ENCODE data around the gene ORAI2. TPM values are rescaled to one million over a fixed set of nuclear protein-coding genes. Genes with fewer than 3 reads are reported as not detected.

ORAI2 gene
- polyA plus RNA-seq, 1 donor from 2014 or later = 36.3 TPM

DNA sequence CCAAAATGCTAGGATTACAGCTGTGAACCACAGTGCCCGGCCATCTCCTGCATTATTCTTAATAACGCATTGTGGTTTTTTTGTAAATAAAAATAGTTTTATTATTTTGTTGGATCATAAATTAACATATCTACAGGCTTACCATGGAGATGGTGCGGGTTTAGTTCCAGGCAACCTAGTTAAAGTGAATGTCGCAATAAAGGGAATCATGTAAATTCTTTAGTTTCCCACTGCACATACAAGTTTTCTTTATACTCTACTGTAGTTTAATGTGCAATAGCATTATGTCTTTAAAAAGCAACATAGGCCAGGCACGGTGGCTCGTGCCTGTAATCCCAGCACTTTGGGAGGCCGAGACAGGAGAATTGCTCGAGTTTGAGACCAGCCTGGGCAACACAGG is 34.8 kb upstream of the ORAI2 start:
- Histone ChIP-seq H3K27ac (ENCODE audit: low read length) (no peak overlapping the region), H3F3A (ENCODE audit: insufficient read depth, low read length, poor library complexity, severe bottlenecking) (peaks cover 3% of the 10 kb centered on the region), H3K79me2 (replicated peaks; ENCODE audit: insufficient read depth, low read length) (peaks cover 6% of the 10 kb centered on the region), H3K27me3 (ENCODE audit: insufficient read depth, low read depth, low read length) (no peaks in the 10 kb centered on the region), H3K9ac (ENCODE audit: low read length) (no peak overlapping the region), H4K20me1 (ENCODE audit: insufficient read depth) (no peaks in the 10 kb centered on the region), H3K4me2 (ENCODE audit: low read length) (no peak overlapping the region), H3K9me3 (ENCODE audit: low read length) (no peaks in the 10 kb centered on the region), H2AFZ (ENCODE audit: low read depth, low read length) (no peak overlapping the region), H3K9me2 (ENCODE audit: insufficient read depth, low read length) (no peaks in the 10 kb centered on the region), H3K4me3 (ENCODE audit: low read length) (no peak overlapping the region), H3K36me3 (ENCODE audit: insufficient read depth, low read length) (no peaks in the 10 kb centered on the region)
- no peak for TF ChIP-seq SMC3 (conservative IDR thresholded peaks at IDR 0.05; ENCODE audit: poor library complexity)
- no peak for TF ChIP-seq EP300 (conservative IDR thresholded peaks at IDR 0.05; ENCODE audit: poor library complexity, severe bottlenecking)
- TF ChIP-seq REST (IDR thresholded peaks at IDR 0.05; ENCODE audit: borderline replicate concordance) = no peak
- TF ChIP-seq, protein P1, sequence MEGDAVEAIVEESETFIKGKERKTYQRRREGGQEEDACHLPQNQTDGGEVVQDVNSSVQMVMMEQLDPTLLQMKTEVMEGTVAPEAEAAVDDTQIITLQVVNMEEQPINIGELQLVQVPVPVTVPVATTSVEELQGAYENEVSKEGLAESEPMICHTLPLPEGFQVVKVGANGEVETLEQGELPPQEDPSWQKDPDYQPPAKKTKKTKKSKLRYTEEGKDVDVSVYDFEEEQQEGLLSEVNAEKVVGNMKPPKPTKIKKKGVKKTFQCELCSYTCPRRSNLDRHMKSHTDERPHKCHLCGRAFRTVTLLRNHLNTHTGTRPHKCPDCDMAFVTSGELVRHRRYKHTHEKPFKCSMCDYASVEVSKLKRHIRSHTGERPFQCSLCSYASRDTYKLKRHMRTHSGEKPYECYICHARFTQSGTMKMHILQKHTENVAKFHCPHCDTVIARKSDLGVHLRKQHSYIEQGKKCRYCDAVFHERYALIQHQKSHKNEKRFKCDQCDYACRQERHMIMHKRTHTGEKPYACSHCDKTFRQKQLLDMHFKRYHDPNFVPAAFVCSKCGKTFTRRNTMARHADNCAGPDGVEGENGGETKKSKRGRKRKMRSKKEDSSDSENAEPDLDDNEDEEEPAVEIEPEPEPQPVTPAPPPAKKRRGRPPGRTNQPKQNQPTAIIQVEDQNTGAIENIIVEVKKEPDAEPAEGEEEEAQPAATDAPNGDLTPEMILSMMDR (IDR thresholded peaks at IDR 0.05; ENCODE audit: poor library complexity, severe bottlenecking) = no peak
- TF ChIP-seq RAD21 (conservative IDR thresholded peaks at IDR 0.05) = no peak

DNA sequence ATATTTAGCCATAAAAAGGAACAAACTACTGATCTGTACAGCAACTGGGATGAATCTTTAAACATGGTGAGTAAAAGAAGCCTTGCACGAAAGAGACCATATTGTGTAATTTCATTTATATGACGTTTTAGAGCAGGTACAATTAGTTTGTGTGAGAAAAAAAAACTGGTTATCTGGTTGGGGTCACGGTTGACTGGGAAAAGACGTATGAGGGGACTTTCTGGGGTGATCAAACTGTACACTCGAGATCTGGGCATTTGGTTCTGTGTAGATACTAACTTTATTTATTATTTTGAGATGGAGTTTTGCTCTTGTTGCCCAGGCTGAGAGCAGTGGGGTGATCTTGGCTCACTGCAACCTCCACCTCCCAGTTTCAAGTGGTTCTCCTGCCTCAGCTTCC is 33.0 kb upstream of the ORAI2 start:
- TF ChIP-seq POLR2AphosphoS5 (IDR thresholded peaks at IDR 0.05) (no peak), EZH2 (IDR thresholded peaks at IDR 0.05; ENCODE audit: borderline replicate concordance, insufficient read depth, low read length, poor library complexity, severe bottlenecking) (no peak), REST (IDR thresholded peaks at IDR 0.05; ENCODE audit: borderline replicate concordance) (no peak)
- no peaks in the 10 kb centered on the region for H4K20me1 ChIP-seq (ENCODE audit: insufficient read depth)
- H3K9me2 ChIP-seq (ENCODE audit: insufficient read depth, low read length) = no peaks in the 10 kb centered on the region
- no peak overlapping the region for H3K9ac ChIP-seq (ENCODE audit: low read length)
- no peak overlapping the region for H3K4me2 ChIP-seq (ENCODE audit: low read length)
- H3K9me3 ChIP-seq (ENCODE audit: low read length) = no peaks in the 10 kb centered on the region
- H3K36me3 ChIP-seq (ENCODE audit: insufficient read depth, low read length) = peaks cover 3% of the 10 kb centered on the region
- no peak overlapping the region for H3K4me3 ChIP-seq (ENCODE audit: low read length)
- H3K79me2 ChIP-seq (replicated peaks; ENCODE audit: insufficient read depth, low read length) = peaks cover 6% of the 10 kb centered on the region
- H3K27ac ChIP-seq (ENCODE audit: low read length) = no peak overlapping the region
- H2AFZ ChIP-seq (ENCODE audit: low read depth, low read length) = no peak overlapping the region
- no peaks in the 10 kb centered on the region for H3K27me3 ChIP-seq (ENCODE audit: insufficient read depth, low read depth, low read length)
- H3F3A ChIP-seq (ENCODE audit: insufficient read depth, low read length, poor library complexity, severe bottlenecking) = peaks cover 3% of the 10 kb centered on the region
